22Rv1 (cell line): ENCODE data around the gene TBX5.

Experiments
- CTCF ChIP-seq: fragments of 450-650 bp; IDR thresholded peaks from 2 replicates; pipeline ENCODE4 v1.5.1; 2017; ENCODE audit warnings: mild to moderate bottlenecking
- ZFX ChIP-seq: fragments of 450-650 bp; IDR thresholded peaks from 2 replicates; pipeline ENCODE4 v1.6.1; 2017; ENCODE audit warnings: antibody characterized with exemption, borderline replicate concordance

GRCh38 chr12:114402084-114402717, 3.7 kb downstream of the TBX5 start:
- TF ChIP-seq CTCF (no peak), ZFX (no peak)
